CD4-positive, alpha-beta T cell treated with Interleukin-4 for 4 hours (primary cell): ENCODE data around the gene TFPI.
"Not testable (repeated sequence)": the region's sequence is repeated elsewhere in the genome, so short reads cannot be mapped to it uniquely, and the experiment has no call there.

Experiments
- DNase-seq: peaks from one replicate; pipeline ENCODE4 v3.0.0-alpha.2; 2020

TFPI gene

GRCh38 chr2:187552828-187553681 lies 1.2 kb downstream of the TFPI start:
- no peak for DNase-seq

- DNase-seq, result no peak
Observed at GRCh38 chr2:187552381-187552780, 1.9 kb downstream of the TFPI start.

GRCh38 chr2:187550857-187551256 lies 3.4 kb downstream of the TFPI start:
- DNase-seq, result no peak

GRCh38 chr2:187549951-187550555 lies 4.2 kb downstream of the TFPI start:
- no peak for DNase-seq

GRCh38 chr2:187549193-187549592 lies 5.0 kb downstream of the TFPI start:
- DNase-seq, result no peak

GRCh38 chr2:187548656-187549055 lies 5.6 kb downstream of the TFPI start:
- no peak for DNase-seq

GRCh38 chr2:187547353-187547979 lies 6.8 kb downstream of the TFPI start:
- DNase-seq, result no peak

GRCh38 chr2:187546762-187547333 lies 7.4 kb downstream of the TFPI start:
- DNase-seq, result no peak

GRCh38 chr2:187545238-187545751 lies 8.9 kb downstream of the TFPI start:
- no peak for DNase-seq

- DNase-seq, result no peak
Observed at GRCh38 chr2:187544371-187545080, 9.7 kb downstream of the TFPI start.

GRCh38 chr2:187543488-187543887 lies 10.7 kb downstream of the TFPI start:
- no peak for DNase-seq

- DNase-seq, result no peak
Observed at GRCh38 chr2:187542123-187542522, 12.1 kb downstream of the TFPI start.

- DNase-seq, result no peak
Observed at GRCh38 chr2:187541086-187542085, 12.8 kb downstream of the TFPI start.

GRCh38 chr2:187538222-187538621 lies 16.0 kb downstream of the TFPI start:
- not testable (repeated sequence) for DNase-seq

GRCh38 chr2:187535381-187535780 lies 18.9 kb downstream of the TFPI start:
- not testable (repeated sequence) for DNase-seq

- DNase-seq, result no peak
Observed at GRCh38 chr2:187532333-187533120, 21.7 kb downstream of the TFPI start.

- DNase-seq, result no peak
Observed at GRCh38 chr2:187529977-187530721, 24.1 kb downstream of the TFPI start.

GRCh38 chr2:187529248-187529976 lies 24.8 kb downstream of the TFPI start:
- DNase-seq, result no peak

- no peak for DNase-seq
Observed at GRCh38 chr2:187528042-187528441, 26.2 kb downstream of the TFPI start.
